Measurements from ENCODE around the gene KCNMB1. TPM values are rescaled to one million over a fixed set of nuclear protein-coding genes. Genes with fewer than 3 reads are reported as not detected.

The KCNMB1 gene
- total RNA-seq, 2 donors from 2014 or later = 0.09 TPM; not detected in 1

DNA sequence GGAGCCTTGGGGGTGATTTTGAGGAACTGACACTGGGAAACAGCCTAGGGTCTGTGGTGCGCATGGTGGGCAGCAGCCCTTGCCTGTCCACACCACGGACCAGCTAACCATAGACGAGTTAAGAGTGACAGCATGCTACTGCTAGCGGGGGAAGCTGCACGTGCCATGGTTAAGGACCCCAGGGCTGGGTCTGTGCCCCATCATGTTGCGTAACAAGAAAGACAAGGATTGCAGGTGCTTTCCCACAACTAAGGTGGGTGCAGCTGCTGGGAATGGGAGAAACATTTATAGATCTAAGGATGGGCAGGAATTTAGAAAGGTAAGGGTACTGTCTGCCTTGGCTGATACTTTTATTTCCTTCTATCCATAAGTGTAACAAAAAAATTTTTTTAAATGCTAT is 17.9 kb upstream of the KCNMB1 start:
- Histone ChIP-seq H3K9ac (ENCODE audit: extremely low read depth, low read length, poor library complexity, severe bottlenecking) (no peak overlapping the region), H3K27me3 (ENCODE audit: control insufficient read depth, insufficient read depth, low read length, poor library complexity, severe bottlenecking) (no peaks in the 10 kb centered on the region), H3K36me3 (ENCODE audit: control insufficient read depth, insufficient read depth, low read length) (no peaks in the 10 kb centered on the region), H3K9me3 (ENCODE audit: control insufficient read depth, low read length) (no peaks in the 10 kb centered on the region), H3K4me1 (ENCODE audit: control insufficient read depth, insufficient read depth, low read length) (peaks cover 8% of the 10 kb centered on the region), H3K4me3 (ENCODE audit: low read length) (no peak overlapping the region), H3K27ac (ENCODE audit: low read depth, low read length) (no peak overlapping the region)
- DNase-seq = no peak
- Mint-ChIP-seq H3K4me1 (peaks cover 25% of the 10 kb centered on the region), H3K36me3 (ENCODE audit: low read depth) (no peaks in the 10 kb centered on the region), H3K27ac (no peak overlapping the region), H3K4me3 (no peak overlapping the region), H3K9me3 (peaks cover under 1% of the 10 kb centered on the region), H3K27me3 (ENCODE audit: insufficient read depth) (peaks cover 4% of the 10 kb centered on the region)
- TF ChIP-seq, protein P1, sequence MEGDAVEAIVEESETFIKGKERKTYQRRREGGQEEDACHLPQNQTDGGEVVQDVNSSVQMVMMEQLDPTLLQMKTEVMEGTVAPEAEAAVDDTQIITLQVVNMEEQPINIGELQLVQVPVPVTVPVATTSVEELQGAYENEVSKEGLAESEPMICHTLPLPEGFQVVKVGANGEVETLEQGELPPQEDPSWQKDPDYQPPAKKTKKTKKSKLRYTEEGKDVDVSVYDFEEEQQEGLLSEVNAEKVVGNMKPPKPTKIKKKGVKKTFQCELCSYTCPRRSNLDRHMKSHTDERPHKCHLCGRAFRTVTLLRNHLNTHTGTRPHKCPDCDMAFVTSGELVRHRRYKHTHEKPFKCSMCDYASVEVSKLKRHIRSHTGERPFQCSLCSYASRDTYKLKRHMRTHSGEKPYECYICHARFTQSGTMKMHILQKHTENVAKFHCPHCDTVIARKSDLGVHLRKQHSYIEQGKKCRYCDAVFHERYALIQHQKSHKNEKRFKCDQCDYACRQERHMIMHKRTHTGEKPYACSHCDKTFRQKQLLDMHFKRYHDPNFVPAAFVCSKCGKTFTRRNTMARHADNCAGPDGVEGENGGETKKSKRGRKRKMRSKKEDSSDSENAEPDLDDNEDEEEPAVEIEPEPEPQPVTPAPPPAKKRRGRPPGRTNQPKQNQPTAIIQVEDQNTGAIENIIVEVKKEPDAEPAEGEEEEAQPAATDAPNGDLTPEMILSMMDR (conservative IDR thresholded peaks at IDR 0.05) = no peak
- 97 to 98% methylated on average over 6 of the region's 6 CpGs for WGBS, 2 experiments (ENCODE audit: insufficient coverage in 1 of 2, insufficient read length in 1 of 2)

DNA sequence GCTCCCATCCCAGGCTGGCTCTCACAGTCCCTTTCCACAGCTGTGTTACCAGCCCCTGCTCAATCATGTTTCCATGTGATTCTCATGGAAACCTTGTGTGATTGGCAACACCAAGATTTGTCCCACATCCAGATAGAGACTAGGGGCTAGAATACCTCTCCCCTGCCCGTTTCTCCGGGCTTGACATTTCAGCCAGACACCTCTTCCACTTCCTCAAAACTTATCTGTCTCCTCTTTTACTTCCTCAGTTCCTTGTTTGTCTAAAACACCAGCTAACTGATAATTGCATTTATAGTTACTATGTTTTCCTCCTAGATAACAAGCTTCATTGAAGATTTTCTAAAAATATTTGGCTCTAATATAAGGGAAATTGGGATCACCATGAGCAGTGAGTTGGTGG is 16.6 kb upstream of the KCNMB1 start:
- H3K4me1 ChIP-seq (ENCODE audit: control insufficient read depth, insufficient read depth, low read length) = peaks cover 8% of the 10 kb centered on the region
- Mint-ChIP-seq H3K9me3 (peaks cover 6% of the 10 kb centered on the region), H3K4me1 (peaks cover 25% of the 10 kb centered on the region), H3K27ac (no peak overlapping the region), H3K36me3 (ENCODE audit: low read depth) (no peaks in the 10 kb centered on the region), H3K27me3 (ENCODE audit: insufficient read depth) (peaks cover 4% of the 10 kb centered on the region), H3K4me3 (no peak overlapping the region)
- DNase-seq = no peak
- no peaks in the 10 kb centered on the region for H3K36me3 ChIP-seq (ENCODE audit: control insufficient read depth, insufficient read depth, low read length)
- no peak overlapping the region for H3K27ac ChIP-seq (ENCODE audit: low read depth, low read length)
- peaks cover 4% of the 10 kb centered on the region for H3K9me3 ChIP-seq (ENCODE audit: control insufficient read depth, low read length)
- no peak overlapping the region for H3K9ac ChIP-seq (ENCODE audit: extremely low read depth, low read length, poor library complexity, severe bottlenecking)
- 76 to 93% methylated on average over 2 of the region's 2 CpGs for WGBS, 2 experiments (ENCODE audit: insufficient coverage in 1 of 2, insufficient read length in 1 of 2)
- TF ChIP-seq, protein P1 (conservative IDR thresholded peaks at IDR 0.05) = no peak
- H3K4me3 ChIP-seq (ENCODE audit: low read length) = no peak overlapping the region
- H3K27me3 ChIP-seq (ENCODE audit: control insufficient read depth, insufficient read depth, low read length, poor library complexity, severe bottlenecking) = no peaks in the 10 kb centered on the region

DNA sequence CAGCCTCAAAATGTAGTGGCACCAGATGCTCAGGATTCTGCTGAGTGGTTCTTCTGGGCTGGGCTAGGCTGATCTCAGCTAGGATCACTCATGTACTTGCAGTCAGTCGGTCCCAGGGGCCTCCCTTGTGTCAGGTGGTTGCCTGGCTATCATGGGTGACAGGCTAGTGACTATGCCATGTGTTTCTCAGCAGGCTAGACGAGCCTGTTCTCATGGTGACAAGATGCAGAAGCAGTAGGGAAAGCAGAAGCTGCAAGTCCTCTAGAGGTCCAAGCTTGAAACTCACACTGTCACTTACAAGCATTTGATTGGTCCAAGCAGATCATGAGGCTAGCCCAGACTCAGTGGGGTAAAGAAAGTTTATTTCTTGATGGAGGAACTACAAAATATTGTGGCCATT is 15.2 kb upstream of the KCNMB1 start:
- H3K9me3 Mint-ChIP-seq = peaks cover 6% of the 10 kb centered on the region
- Histone ChIP-seq H3K9me3 (ENCODE audit: control insufficient read depth, low read length) (peaks cover 4% of the 10 kb centered on the region), H3K4me3 (ENCODE audit: low read length) (no peak overlapping the region), H3K36me3 (ENCODE audit: control insufficient read depth, insufficient read depth, low read length) (no peaks in the 10 kb centered on the region), H3K9ac (ENCODE audit: extremely low read depth, low read length, poor library complexity, severe bottlenecking) (no peak overlapping the region), H3K4me1 (ENCODE audit: control insufficient read depth, insufficient read depth, low read length) (peaks cover 8% of the 10 kb centered on the region), H3K27ac (ENCODE audit: low read depth, low read length) (no peak overlapping the region), H3K27me3 (ENCODE audit: control insufficient read depth, insufficient read depth, low read length, poor library complexity, severe bottlenecking) (no peaks in the 10 kb centered on the region)
- DNase-seq = no peak
- H3K4me3 Mint-ChIP-seq = no peak overlapping the region
- H3K4me1 Mint-ChIP-seq = peaks cover 24% of the 10 kb centered on the region
- TF ChIP-seq, protein P1 (conservative IDR thresholded peaks at IDR 0.05) = no peak
- no peaks in the 10 kb centered on the region for H3K36me3 Mint-ChIP-seq (ENCODE audit: low read depth)
- no peak overlapping the region for H3K27ac Mint-ChIP-seq
- H3K27me3 Mint-ChIP-seq (ENCODE audit: insufficient read depth) = peaks cover 4% of the 10 kb centered on the region
- WGBS, 2 experiments (ENCODE audit: insufficient coverage in 1 of 2, insufficient read length in 1 of 2) = 79 to 92% methylated on average over 2 of the region's 2 CpGs
